Liver (tissue), 9 donors: Measurements from ENCODE around the gene AKAP5. TPM values are rescaled to one million over a fixed set of nuclear protein-coding genes. Genes with fewer than 3 reads are reported as not detected.
A peak's percentile ranks its signal among the peaks of the same experiment; 100 is the strongest.

ENCODE experiments used
- DNase-seq: peaks from one replicate; pipeline ENCODE4 v3.0.0-alpha.2; 2017; ENCODE audit warnings: low spot score
- H3K27ac ChIP-seq, 2 donors: one replicate each; pipeline ENCODE4 v1.7.0; 2013; ENCODE audit warnings: inconsistent platforms in 2 of 2, low read length in 2 of 2, control low read depth in 1 of 2, low read depth in 1 of 2, mild to moderate bottlenecking in 1 of 2
- H3K27me3 ChIP-seq, 4 donors: one replicate each; pipeline versions ENCODE4 v1.6.1 to v1.7.0; 2013; ENCODE audit warnings: low read length in 3 of 4, inconsistent platforms in 1 of 4, mild to moderate bottlenecking in 1 of 4, moderate library complexity in 1 of 4; ENCODE audit not compliant: control insufficient read depth in 4 of 4, insufficient read depth in 4 of 4
- H3K36me3 ChIP-seq, 4 donors: one replicate each; pipeline versions ENCODE4 v1.6.1 to v1.7.0; 2013; ENCODE audit warnings: low read length in 3 of 4, mild to moderate bottlenecking in 3 of 4, low read depth in 1 of 4, moderate library complexity in 1 of 4; ENCODE audit not compliant: control insufficient read depth in 4 of 4, insufficient read depth in 3 of 4
- H3K4me1 ChIP-seq, 4 donors: one replicate each; pipeline versions ENCODE4 v1.6.1 to v1.7.0; 2013; ENCODE audit warnings: low read length in 3 of 4, mild to moderate bottlenecking in 3 of 4, moderate library complexity in 1 of 4; ENCODE audit not compliant: control insufficient read depth in 4 of 4, insufficient read depth in 4 of 4
- H3K4me3 ChIP-seq, 3 donors: one replicate each; pipeline versions ENCODE4 v1.6.1 to v1.7.0; 2013; ENCODE audit warnings: low read length in 3 of 3, control low read depth in 1 of 3, low read depth in 1 of 3, mild to moderate bottlenecking in 1 of 3
- H3K9ac ChIP-seq, 2 donors: one replicate each; pipeline ENCODE4 v1.7.0; 2013; ENCODE audit warnings: low read length in 2 of 2, mild to moderate bottlenecking in 2 of 2, moderate library complexity in 2 of 2, control low read depth in 1 of 2, low read depth in 1 of 2
- H3K9me3 ChIP-seq, 4 donors: one replicate each; pipeline versions ENCODE4 v1.6.1 to v1.7.0; 2013; ENCODE audit warnings: low read length in 3 of 4; ENCODE audit not compliant: control insufficient read depth in 4 of 4
- EGR1 ChIP-seq, 2 donors: IDR thresholded peaks; 2 replicates each; pipeline ENCODE4 v1.6.1; 2016 to 2018; ENCODE audit warnings: antibody characterized with exemption in 2 of 2, low read depth in 2 of 2
- FOXA2 ChIP-seq: IDR thresholded peaks from 2 replicates; pipeline ENCODE4 v1.6.1; 2016; ENCODE audit warnings: antibody characterized with exemption
- GABPA ChIP-seq, 2 donors: IDR thresholded peaks in 1 of 2; conservative IDR thresholded peaks in 1 of 2; 2 replicates each; pipeline ENCODE4 v1.6.1; 2016; ENCODE audit warnings: antibody characterized with exemption in 2 of 2, mild to moderate bottlenecking in 1 of 2, moderate library complexity in 1 of 2
- HNF4A ChIP-seq, 2 donors: conservative IDR thresholded peaks; 2 replicates each; pipeline ENCODE4 v1.6.1; 2016; ENCODE audit warnings: antibody characterized with exemption in 2 of 2, mild to moderate bottlenecking in 2 of 2
- HNF4G ChIP-seq: IDR thresholded peaks from 2 replicates; pipeline ENCODE4 v1.6.1; 2016; ENCODE audit warnings: antibody characterized with exemption
- JUND ChIP-seq, 2 donors: IDR thresholded peaks; 2 replicates each; pipeline ENCODE4 v1.6.1; 2016; ENCODE audit warnings: antibody characterized with exemption in 2 of 2
- RAD21 ChIP-seq, 2 donors: IDR thresholded peaks; 2 replicates each; pipeline ENCODE4 v1.6.1; 2016; ENCODE audit warnings: antibody characterized with exemption in 2 of 2, mild to moderate bottlenecking in 2 of 2
- RXRA ChIP-seq, 2 donors: IDR thresholded peaks; 2 replicates each; pipeline ENCODE4 v1.6.1; 2017 to 2018; ENCODE audit warnings: antibody characterized with exemption in 2 of 2, mild to moderate bottlenecking in 1 of 2
- SP1 ChIP-seq: IDR thresholded peaks from 2 replicates; pipeline ENCODE4 v1.6.1; 2018; ENCODE audit warnings: antibody characterized with exemption, mild to moderate bottlenecking
- TAF1 ChIP-seq: conservative IDR thresholded peaks from 2 replicates; pipeline ENCODE4 v1.6.1; 2016; ENCODE audit warnings: antibody characterized with exemption, mild to moderate bottlenecking
- YY1 ChIP-seq: IDR thresholded peaks from 2 replicates; pipeline ENCODE4 v1.6.1; 2016; ENCODE audit warnings: antibody characterized with exemption, mild to moderate bottlenecking
- WGBS: extraction: QIAGEN DNeasy Blood & Tissue Kit; methylation state at CpG from one replicate; pipeline ENCODE4 v1.1.7; 2013; 5-methylcytosine and 5-hydroxymethylcytosine counted together
- polyA plus RNA-seq, 2 donors: library from polyadenylated mRNA; stranded (reverse) in 1 of 2; unstranded in 1 of 2; fragments of 200-250 nt in 1 of 2; fragments of >200 nt in 1 of 2; fragmentation: Nextera tagmentation in 1 of 2; extraction: Ambion mirVana in 1 of 2; gene quantifications; one replicate each; pipeline versions ENCODE4 v1.2.1 to v1.2.3, GENCODE V29; 2013 to 2015
- total RNA-seq, 2 donors: library from RNA; depleted of rRNA; stranded (reverse); fragments of >200 nt; gene quantifications; one replicate each; pipeline ENCODE4 v1.2.3, GENCODE V29; 2014
- TF ChIP-seq, protein P1 (sequence below): fragments of 150-350 bp; IDR thresholded peaks from 2 replicates; pipeline ENCODE4 v1.5.1; 2017; ENCODE audit warnings: improper control_type of control experiment, low read depth, low read length; ENCODE audit not compliant: missing input control
- TF ChIP-seq, protein P2 (sequence below): IDR thresholded peaks from 2 replicates; pipeline ENCODE4 v1.6.1; 2016; ENCODE audit warnings: antibody characterized with exemption
- TF ChIP-seq, protein P3 (sequence below): IDR thresholded peaks from 2 replicates; pipeline ENCODE4 v1.6.1; 2016; ENCODE audit warnings: antibody characterized with exemption
- TF ChIP-seq, protein P4 (sequence below): IDR thresholded peaks from 2 replicates; pipeline ENCODE4 v1.6.1; 2016; ENCODE audit warnings: antibody characterized with exemption, mild to moderate bottlenecking
- TF ChIP-seq, protein P5 (sequence below): IDR thresholded peaks from 2 replicates; pipeline ENCODE4 v1.6.1; 2016; ENCODE audit warnings: antibody characterized with exemption
- donor health status: healthy.
- donor health status: healthy.
- donor health status: healthy.
- donor health status: healthy.
- donor health status: healthy.

The AKAP5 gene
- total and polyA plus RNA-seq, 4 donors = 0.07 to 2.3 (median 0.27) TPM

DNA sequence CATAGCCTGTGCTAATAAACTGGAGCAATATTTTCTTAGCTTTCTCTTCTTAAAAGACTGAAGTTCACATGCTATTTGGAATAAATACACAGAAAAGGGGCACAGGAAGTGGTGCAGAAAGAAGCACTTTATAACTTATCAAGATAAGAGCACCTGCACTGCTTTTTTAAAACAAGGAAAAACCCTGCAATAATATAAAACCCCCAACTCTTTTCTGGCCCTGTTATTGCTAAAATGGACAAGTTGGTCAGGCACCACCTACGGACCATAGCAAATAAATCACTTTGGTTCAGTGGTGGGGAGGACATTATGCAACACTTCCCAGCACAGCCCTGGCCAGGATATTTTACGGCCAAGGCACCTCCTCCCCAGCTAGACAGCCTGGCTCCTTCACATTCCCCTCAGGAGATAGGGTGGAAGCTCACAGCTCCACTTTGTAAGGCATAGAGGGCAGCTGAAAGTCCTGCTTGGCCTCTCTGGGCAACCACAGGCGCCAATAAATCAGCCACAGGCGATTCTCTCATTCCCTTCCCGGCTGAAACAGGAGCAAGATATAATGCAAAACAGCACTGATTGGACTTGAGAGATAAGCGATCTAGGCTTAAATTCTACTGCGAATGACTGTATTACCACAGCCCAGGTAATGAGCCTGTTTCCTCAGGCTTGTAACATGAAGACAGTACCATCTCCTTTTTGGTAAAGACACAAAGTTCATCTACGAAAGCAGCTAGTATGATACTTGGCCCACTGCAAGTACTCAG is 36.3 kb downstream of the AKAP5 start:
- DNase-seq = no peak
- peaks cover 8 to 30% (median 17%) of the 10 kb centered on the region in 4 donors for H3K4me1 ChIP-seq

More for the DNA sequence above, 36.3 kb downstream of the AKAP5 start:
- WGBS = 30% methylated on average over 8 of the region's 8 CpGs
- TF ChIP-seq HNF4G = no peak
- no peak for TF ChIP-seq EGR1 (IDR thresholded peaks at IDR 0.05; ENCODE audit: low read depth in 2 of 2)
- TF ChIP-seq, protein P1, sequence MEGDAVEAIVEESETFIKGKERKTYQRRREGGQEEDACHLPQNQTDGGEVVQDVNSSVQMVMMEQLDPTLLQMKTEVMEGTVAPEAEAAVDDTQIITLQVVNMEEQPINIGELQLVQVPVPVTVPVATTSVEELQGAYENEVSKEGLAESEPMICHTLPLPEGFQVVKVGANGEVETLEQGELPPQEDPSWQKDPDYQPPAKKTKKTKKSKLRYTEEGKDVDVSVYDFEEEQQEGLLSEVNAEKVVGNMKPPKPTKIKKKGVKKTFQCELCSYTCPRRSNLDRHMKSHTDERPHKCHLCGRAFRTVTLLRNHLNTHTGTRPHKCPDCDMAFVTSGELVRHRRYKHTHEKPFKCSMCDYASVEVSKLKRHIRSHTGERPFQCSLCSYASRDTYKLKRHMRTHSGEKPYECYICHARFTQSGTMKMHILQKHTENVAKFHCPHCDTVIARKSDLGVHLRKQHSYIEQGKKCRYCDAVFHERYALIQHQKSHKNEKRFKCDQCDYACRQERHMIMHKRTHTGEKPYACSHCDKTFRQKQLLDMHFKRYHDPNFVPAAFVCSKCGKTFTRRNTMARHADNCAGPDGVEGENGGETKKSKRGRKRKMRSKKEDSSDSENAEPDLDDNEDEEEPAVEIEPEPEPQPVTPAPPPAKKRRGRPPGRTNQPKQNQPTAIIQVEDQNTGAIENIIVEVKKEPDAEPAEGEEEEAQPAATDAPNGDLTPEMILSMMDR = no peak
- peak; percentile 46 to 57 for TF ChIP-seq HNF4A (conservative IDR thresholded peaks at IDR 0.05)
- TF ChIP-seq RAD21 (IDR thresholded peaks at IDR 0.05) = peak in 1 of 2 donors; percentile 22
- TF ChIP-seq JUND (IDR thresholded peaks at IDR 0.05) = peak in 1 of 2 donors; percentile 32
- TF ChIP-seq SP1 = peak; percentile 60
- TF ChIP-seq RXRA (IDR thresholded peaks at IDR 0.05) = peak in 1 of 2 donors; percentile 49
- TF ChIP-seq, protein P2, sequence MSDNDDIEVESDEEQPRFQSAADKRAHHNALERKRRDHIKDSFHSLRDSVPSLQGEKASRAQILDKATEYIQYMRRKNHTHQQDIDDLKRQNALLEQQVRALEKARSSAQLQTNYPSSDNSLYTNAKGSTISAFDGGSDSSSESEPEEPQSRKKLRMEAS = peak; percentile 22
- TF ChIP-seq, protein P3, sequence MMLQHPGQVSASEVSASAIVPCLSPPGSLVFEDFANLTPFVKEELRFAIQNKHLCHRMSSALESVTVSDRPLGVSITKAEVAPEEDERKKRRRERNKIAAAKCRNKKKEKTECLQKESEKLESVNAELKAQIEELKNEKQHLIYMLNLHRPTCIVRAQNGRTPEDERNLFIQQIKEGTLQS = no peak
- no peak for TF ChIP-seq GABPA (IDR thresholded peaks at IDR 0.05 in 1 of 2, conservative IDR thresholded peaks at IDR 0.05 in 1 of 2)
- peak; percentile 82 for TF ChIP-seq YY1
- TF ChIP-seq TAF1 = peak; percentile 13
- TF ChIP-seq FOXA2 = no peak
- TF ChIP-seq, protein P4, sequence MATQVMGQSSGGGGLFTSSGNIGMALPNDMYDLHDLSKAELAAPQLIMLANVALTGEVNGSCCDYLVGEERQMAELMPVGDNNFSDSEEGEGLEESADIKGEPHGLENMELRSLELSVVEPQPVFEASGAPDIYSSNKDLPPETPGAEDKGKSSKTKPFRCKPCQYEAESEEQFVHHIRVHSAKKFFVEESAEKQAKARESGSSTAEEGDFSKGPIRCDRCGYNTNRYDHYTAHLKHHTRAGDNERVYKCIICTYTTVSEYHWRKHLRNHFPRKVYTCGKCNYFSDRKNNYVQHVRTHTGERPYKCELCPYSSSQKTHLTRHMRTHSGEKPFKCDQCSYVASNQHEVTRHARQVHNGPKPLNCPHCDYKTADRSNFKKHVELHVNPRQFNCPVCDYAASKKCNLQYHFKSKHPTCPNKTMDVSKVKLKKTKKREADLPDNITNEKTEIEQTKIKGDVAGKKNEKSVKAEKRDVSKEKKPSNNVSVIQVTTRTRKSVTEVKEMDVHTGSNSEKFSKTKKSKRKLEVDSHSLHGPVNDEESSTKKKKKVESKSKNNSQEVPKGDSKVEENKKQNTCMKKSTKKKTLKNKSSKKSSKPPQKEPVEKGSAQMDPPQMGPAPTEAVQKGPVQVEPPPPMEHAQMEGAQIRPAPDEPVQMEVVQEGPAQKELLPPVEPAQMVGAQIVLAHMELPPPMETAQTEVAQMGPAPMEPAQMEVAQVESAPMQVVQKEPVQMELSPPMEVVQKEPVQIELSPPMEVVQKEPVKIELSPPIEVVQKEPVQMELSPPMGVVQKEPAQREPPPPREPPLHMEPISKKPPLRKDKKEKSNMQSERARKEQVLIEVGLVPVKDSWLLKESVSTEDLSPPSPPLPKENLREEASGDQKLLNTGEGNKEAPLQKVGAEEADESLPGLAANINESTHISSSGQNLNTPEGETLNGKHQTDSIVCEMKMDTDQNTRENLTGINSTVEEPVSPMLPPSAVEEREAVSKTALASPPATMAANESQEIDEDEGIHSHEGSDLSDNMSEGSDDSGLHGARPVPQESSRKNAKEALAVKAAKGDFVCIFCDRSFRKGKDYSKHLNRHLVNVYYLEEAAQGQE = peak; percentile 63
- TF ChIP-seq, protein P5, sequence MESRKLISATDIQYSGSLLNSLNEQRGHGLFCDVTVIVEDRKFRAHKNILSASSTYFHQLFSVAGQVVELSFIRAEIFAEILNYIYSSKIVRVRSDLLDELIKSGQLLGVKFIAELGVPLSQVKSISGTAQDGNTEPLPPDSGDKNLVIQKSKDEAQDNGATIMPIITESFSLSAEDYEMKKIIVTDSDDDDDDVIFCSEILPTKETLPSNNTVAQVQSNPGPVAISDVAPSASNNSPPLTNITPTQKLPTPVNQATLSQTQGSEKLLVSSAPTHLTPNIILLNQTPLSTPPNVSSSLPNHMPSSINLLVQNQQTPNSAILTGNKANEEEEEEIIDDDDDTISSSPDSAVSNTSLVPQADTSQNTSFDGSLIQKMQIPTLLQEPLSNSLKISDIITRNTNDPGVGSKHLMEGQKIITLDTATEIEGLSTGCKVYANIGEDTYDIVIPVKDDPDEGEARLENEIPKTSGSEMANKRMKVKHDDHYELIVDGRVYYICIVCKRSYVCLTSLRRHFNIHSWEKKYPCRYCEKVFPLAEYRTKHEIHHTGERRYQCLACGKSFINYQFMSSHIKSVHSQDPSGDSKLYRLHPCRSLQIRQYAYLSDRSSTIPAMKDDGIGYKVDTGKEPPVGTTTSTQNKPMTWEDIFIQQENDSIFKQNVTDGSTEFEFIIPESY = no peak
- H3K27ac ChIP-seq = peak overlapping the region; percentile 99 to 100
- H3K9ac ChIP-seq = peak overlapping the region in 1 of 2 donors; percentile 78
- H3K4me3 ChIP-seq = peak overlapping the region; percentile 7 to 22 (median 14)
- peaks cover 0 to 2% (median 0%) of the 10 kb centered on the region in 4 donors for H3K36me3 ChIP-seq
- H3K27me3 ChIP-seq = no peaks in the 10 kb centered on the region
- H3K9me3 ChIP-seq = no peaks in the 10 kb centered on the region
